GM19351 (cell line): ENCODE measurements around the gene SYN1.

Source experiments
- ATAC-seq: cut with Tn5 transposase; IDR thresholded peaks from one replicate; pipeline ENCODE4 v1.9.1; 2021; ENCODE audit warnings: mild to moderate bottlenecking, moderate library complexity; ENCODE audit not compliant: unreplicated experiment

SYN1 gene

DNA sequence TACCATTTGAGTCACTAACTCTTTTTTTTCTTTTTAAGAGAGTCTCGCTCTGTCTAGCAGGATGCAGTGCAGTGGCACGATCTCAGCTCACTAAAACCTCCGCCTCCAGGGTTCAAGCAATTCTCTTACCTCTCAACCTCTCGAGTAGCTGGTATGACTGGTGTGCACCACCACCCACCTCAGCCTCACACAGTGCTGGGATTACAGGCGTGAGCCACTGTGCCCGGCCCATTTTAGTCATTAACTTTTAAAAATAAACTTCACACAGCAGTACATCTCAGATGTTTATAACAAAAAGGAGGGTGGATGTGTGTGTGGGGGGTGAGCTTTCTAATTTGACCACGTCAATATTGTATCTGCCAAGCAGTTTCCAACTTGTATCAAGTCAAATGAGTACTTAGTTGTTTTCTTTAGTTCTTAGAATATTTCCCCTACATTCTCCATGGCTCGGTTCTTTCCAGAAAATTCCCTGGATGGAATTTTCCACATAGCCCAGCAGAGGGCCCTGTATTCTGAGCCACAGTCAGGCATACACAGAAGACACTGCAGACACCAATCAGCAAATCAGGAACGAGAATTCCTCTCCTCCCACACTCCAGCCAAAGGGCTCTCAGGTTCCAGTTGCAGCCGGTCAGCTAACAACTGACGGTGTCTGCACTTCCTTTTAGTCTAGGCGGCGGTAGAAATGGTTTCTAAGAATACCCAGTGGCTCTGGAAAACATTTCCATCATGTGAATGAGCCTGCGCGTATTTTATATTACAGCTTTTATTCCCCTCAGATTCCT is 78.7 kb downstream of the SYN1 start:
- ATAC-seq, result no peak

DNA sequence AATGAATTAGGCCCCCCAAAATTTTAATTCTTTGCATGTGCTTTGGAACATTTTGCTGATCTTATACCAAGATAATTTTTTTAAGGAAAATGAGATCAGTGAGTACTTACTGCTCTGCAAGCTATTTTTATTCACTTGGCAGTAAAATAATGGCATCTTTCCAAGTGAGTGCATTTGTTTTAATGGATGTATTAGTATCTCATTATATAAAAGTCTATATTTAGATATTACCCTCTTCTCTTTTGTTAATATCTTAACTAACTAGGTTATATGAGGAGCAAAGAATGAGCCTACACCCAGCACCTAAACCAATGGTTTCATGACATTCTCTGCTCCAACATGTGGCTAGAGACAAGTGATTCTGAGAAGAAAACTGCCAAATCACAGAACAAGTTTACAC is 79.8 kb downstream of the SYN1 start:
- no peak for ATAC-seq

DNA sequence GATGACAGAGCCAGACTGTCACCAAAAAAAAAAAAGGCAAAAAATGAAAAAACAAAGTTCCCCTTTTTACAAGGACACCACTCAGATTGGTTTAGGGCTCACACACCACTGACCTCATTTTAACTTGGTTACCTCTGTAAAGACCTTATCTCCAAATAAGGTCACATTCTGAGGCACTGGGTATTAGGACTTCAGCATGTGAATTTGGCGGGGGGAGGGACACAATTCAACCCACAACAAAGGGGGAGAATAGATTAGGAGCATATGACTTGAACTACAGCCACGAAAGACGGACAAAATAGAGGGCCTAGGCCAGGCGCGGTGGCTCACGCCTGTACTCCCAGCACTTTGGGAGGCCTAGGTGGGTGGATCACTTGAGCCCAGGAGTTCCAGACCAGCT is 89.6 kb downstream of the SYN1 start:
- no peak for ATAC-seq

DNA sequence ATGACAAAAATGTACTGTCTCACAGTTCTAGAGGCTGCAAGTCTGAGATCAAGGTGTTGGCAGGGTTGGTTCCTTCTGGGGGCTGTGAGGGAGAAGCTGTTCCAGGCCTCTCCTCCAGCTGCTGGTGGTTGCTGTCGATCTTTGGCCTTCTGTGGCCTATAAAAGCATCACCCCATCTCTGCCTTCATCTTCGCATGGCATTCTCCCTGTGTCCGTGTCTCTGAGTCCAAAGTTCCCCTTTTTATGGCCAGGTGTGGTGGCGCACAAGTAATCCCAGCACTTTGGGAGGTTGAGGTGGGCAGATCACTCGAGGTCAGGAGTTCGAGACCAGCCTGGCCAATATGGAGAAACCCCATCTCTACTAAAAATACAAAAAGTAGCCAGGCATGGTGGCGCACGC is 90.1 kb downstream of the SYN1 start:
- ATAC-seq, result no peak

DNA sequence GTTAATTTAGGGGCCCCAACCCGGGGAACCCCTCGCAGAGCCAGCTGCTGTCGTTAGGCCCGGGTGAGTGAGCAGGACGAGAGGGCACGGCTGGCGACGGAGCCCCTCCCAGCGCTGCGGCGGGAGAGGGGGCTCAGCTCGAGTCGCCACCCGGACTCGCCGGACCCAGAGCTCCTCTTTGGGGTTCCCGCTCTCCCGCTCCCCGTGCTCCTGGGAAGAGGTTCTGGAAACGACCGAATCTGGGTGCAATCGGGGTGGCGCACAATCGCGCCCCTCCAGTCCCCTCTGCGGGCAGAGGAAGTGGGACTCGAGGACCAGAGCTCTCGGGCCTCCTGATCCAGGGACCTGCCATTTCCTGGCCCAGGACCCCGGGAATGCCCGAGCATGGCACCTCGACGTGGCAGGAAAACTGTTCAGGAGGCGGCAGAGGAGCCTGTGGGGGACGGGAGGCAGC is 95.9 kb downstream of the SYN1 start:
- peak; percentile 20 for ATAC-seq

DNA sequence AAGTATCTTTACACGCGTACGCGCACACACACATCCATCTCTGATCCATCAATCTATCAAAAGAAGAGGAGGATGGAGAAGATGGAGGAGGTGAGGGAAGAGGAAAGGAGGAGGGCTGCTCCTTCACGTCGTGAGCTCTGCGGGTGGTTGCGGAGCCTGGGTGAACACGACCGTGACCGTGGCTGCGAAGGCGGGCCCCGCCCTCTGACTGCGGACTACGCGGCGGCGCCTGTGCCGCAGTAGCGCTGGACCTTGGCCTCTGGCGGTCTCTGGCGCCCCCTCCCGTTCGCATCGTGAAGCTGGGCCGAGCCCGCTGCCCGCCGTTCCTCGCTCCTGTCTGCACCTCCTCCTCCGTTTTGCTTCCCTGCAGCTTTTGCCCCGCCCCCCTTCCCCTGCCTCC is 96.4 kb downstream of the SYN1 start:
- peak; percentile 90 for ATAC-seq
